ENCODE data around the gene TOMM20. TPM values are rescaled to one million over a fixed set of nuclear protein-coding genes. Genes with fewer than 3 reads are reported as not detected.

TOMM20 gene
- total RNA-seq, 1 donor from 2014 or later = 89.1 TPM

DNA sequence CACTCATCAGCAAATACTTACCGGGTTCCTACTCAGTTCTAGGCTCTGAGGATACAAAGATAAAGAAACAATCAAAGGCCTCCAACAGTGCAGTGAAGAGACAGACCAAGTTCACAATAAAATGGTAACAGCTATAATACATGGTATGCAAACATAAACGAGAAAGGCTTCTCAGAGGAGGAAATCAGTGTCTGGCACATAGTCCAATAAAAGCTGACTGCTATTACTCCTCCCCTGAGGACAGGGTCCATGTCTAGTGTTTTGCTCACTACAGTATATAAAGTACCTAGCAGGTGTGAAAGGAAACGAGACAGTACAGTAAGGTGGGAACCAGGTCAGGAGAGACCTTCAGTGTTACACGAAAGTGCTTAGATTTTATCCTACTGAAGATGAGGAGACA is 28.1 kb upstream of the TOMM20 start:
- Mint-ChIP-seq H3K9me3 (ENCODE audit: low read depth) (no peaks in the 10 kb centered on the region), H3K27me3 (ENCODE audit: low read depth) (no peaks in the 10 kb centered on the region), H3K4me3 (ENCODE audit: unreplicated experiment) (no peak overlapping the region), H3K36me3 (ENCODE audit: low read depth) (peaks cover 14% of the 10 kb centered on the region), H3K4me1 (ENCODE audit: low read depth) (peaks cover 18% of the 10 kb centered on the region), H3K27ac (ENCODE audit: unreplicated experiment) (no peak overlapping the region)
- TF ChIP-seq, protein P1, sequence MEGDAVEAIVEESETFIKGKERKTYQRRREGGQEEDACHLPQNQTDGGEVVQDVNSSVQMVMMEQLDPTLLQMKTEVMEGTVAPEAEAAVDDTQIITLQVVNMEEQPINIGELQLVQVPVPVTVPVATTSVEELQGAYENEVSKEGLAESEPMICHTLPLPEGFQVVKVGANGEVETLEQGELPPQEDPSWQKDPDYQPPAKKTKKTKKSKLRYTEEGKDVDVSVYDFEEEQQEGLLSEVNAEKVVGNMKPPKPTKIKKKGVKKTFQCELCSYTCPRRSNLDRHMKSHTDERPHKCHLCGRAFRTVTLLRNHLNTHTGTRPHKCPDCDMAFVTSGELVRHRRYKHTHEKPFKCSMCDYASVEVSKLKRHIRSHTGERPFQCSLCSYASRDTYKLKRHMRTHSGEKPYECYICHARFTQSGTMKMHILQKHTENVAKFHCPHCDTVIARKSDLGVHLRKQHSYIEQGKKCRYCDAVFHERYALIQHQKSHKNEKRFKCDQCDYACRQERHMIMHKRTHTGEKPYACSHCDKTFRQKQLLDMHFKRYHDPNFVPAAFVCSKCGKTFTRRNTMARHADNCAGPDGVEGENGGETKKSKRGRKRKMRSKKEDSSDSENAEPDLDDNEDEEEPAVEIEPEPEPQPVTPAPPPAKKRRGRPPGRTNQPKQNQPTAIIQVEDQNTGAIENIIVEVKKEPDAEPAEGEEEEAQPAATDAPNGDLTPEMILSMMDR (IDR thresholded peaks at IDR 0.05) = no peak
- no peak for DNase-seq (ENCODE audit: low spot score)

DNA sequence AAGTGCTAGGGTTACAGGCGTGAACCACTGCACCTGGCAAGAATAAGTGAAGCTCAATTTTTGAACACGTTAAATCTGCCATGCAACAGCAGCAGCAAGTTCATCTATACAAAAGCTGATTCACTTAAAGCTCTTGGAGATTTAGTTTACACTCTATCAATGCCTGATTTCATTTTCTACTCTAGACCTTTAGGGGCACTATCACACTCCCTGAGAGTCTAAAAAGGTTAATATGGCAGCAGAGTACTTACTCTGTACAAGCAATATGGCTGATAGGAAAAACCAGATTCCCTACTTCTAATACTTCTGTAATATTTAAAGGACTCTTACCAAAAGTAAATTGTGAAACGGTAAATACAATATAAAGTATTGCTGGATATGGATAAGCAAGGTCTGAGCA is 27.6 kb upstream of the TOMM20 start:
- TF ChIP-seq, protein P1 (IDR thresholded peaks at IDR 0.05) = no peak
- peaks cover 17% of the 10 kb centered on the region for H3K36me3 Mint-ChIP-seq (ENCODE audit: low read depth)
- no peak overlapping the region for H3K4me3 Mint-ChIP-seq (ENCODE audit: unreplicated experiment)
- H3K27ac Mint-ChIP-seq (ENCODE audit: unreplicated experiment) = no peak overlapping the region
- H3K27me3 Mint-ChIP-seq (ENCODE audit: low read depth) = no peaks in the 10 kb centered on the region
- H3K9me3 Mint-ChIP-seq (ENCODE audit: low read depth) = no peaks in the 10 kb centered on the region
- no peak for DNase-seq (ENCODE audit: low spot score)
- peaks cover 15% of the 10 kb centered on the region for H3K4me1 Mint-ChIP-seq (ENCODE audit: low read depth)

DNA sequence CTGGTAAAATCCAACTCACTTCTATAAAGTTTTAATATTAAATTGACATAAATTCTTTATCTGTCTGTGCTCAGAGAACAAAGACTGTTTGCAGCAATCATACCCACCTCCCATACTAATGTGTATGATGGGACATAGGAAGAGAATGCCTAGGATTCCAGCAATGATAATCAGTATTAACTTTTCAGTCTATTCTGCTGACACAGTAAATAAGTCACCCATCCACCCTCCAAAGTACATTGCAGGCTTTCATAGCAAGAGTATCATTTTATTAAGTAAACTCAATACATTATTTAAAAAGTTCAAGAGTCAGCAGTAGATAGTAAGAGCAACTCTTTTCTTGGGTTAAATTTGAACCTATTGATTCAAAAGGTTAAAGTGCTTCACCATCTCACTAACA is 23.6 kb upstream of the TOMM20 start:
- DNase-seq (ENCODE audit: low spot score) = no peak
- H3K27me3 Mint-ChIP-seq (ENCODE audit: low read depth) = no peaks in the 10 kb centered on the region
- peaks cover 35% of the 10 kb centered on the region for H3K36me3 Mint-ChIP-seq (ENCODE audit: low read depth)
- H3K27ac Mint-ChIP-seq (ENCODE audit: unreplicated experiment) = no peak overlapping the region
- no peaks in the 10 kb centered on the region for H3K9me3 Mint-ChIP-seq (ENCODE audit: low read depth)
- H3K4me3 Mint-ChIP-seq (ENCODE audit: unreplicated experiment) = no peak overlapping the region
- H3K4me1 Mint-ChIP-seq (ENCODE audit: low read depth) = no peaks in the 10 kb centered on the region
- TF ChIP-seq, protein P1 (IDR thresholded peaks at IDR 0.05) = no peak

DNA sequence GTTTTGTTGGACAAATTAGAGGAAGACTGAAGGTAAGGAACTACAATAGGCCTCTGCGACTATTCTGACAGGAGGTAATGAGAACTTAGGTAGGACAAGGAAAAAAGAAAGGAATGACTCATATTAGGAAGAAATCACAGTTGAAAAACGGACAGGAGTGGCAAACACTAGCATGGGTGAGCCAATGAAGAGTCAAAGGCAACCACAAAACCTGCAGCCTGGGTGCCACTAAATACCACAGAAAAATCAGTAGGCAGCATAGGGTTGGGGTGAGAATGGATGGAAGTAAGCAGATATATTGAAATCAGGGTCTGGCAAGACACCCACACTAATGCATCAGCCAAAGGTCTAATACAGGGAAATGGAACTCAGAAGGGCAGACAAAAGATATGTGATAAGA is 22.4 kb upstream of the TOMM20 start:
- no peak overlapping the region for H3K27ac Mint-ChIP-seq (ENCODE audit: unreplicated experiment)
- H3K27me3 Mint-ChIP-seq (ENCODE audit: low read depth) = no peaks in the 10 kb centered on the region
- no peak for DNase-seq (ENCODE audit: low spot score)
- H3K36me3 Mint-ChIP-seq (ENCODE audit: low read depth) = peaks cover 38% of the 10 kb centered on the region
- no peaks in the 10 kb centered on the region for H3K9me3 Mint-ChIP-seq (ENCODE audit: low read depth)
- H3K4me3 Mint-ChIP-seq (ENCODE audit: unreplicated experiment) = no peak overlapping the region
- no peaks in the 10 kb centered on the region for H3K4me1 Mint-ChIP-seq (ENCODE audit: low read depth)
- TF ChIP-seq, protein P1 (IDR thresholded peaks at IDR 0.05) = no peak

DNA sequence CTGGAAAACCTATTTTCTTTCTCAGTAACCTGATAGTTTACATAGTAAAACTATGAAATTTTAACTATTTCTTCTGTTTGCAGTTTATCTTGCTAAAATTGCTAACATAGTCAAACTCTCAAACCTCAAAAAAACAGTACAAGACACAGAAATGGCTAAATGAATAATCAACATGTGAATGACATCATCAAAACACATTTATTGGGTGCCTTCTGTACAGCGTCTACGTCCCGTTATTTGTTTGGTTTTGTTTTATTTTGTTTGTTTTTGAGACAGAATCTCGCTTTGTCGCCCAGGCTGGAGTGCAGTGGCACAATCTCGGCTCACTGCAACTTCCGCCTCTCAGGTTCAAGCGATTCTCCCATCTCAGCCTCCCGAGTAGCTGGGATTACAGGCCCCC is 21.2 kb upstream of the TOMM20 start:
- Mint-ChIP-seq H3K4me1 (ENCODE audit: low read depth) (no peaks in the 10 kb centered on the region), H3K9me3 (ENCODE audit: low read depth) (no peaks in the 10 kb centered on the region), H3K36me3 (ENCODE audit: low read depth) (peaks cover 41% of the 10 kb centered on the region), H3K27ac (ENCODE audit: unreplicated experiment) (no peak overlapping the region), H3K27me3 (ENCODE audit: low read depth) (no peaks in the 10 kb centered on the region), H3K4me3 (ENCODE audit: unreplicated experiment) (no peak overlapping the region)
- TF ChIP-seq, protein P1 (IDR thresholded peaks at IDR 0.05) = no peak
- DNase-seq (ENCODE audit: low spot score) = no peak

Measured in chondrocyte (in vitro differentiated cells).